Natural killer cell treated with Interleukin-12 subunit alpha and Interleukin-12 subunit beta and Interleukin-15 and Interleukin-18, amount 100 ng/mL, for 72 hours (primary cell): Measurements from ENCODE around the gene SOHLH1. TPM values are rescaled to one million over a fixed set of nuclear protein-coding genes. Genes with fewer than 3 reads are reported as not detected.

ENCODE experiments used
- ATAC-seq, 2 donors: fragments of 150-1000 bp; cut with Tn5 transposase in 1 of 2; sonication (Bioruptor Pico), chemical (Tn5 transposase) in 1 of 2; 2 replicates each; pipeline ENCODE4 v1.10.0; 2021
- DNase-seq: peaks from one replicate; pipeline ENCODE4 v3.0.0; 2022; ENCODE audit warnings: low spot score
- H3K27ac Mint-ChIP-seq, 2 donors: 1 replicate in 1 of 2; 2 replicates in 1 of 2; pipeline ENCODE4 v1.8.0; 2022; ENCODE audit warnings: mixed read lengths in 2 of 2, mild to moderate bottlenecking in 1 of 2, moderate library complexity in 1 of 2
- H3K27me3 Mint-ChIP-seq, 2 donors: 1 replicate in 1 of 2; 2 replicates in 1 of 2; pipeline ENCODE4 v1.8.0; 2022; ENCODE audit warnings: mixed read lengths in 2 of 2
- H3K36me3 Mint-ChIP-seq: one replicate; pipeline ENCODE4 v1.8.0; 2022; ENCODE audit warnings: mixed read lengths
- H3K4me1 Mint-ChIP-seq, 2 donors: 1 replicate in 1 of 2; 2 replicates in 1 of 2; pipeline ENCODE4 v1.8.0; 2022; ENCODE audit warnings: low read depth in 2 of 2, mixed read lengths in 2 of 2, mild to moderate bottlenecking in 1 of 2
- H3K4me3 Mint-ChIP-seq: one replicate; pipeline ENCODE4 v1.8.0; 2022; ENCODE audit warnings: mixed read lengths
- H3K9me3 Mint-ChIP-seq: 2 replicates; pipeline ENCODE4 v1.8.0; 2022; ENCODE audit warnings: mixed read lengths
- total RNA-seq, 2 donors: library from RNA; stranded (reverse); gene quantifications; one replicate each; pipeline ENCODE4 v1.2.3, GENCODE V29; 2022

SOHLH1 gene
- total RNA-seq, 2 donors from 2014 or later = not detected

- H3K36me3 Mint-ChIP-seq = no peaks in the 10 kb centered on the region
- peaks cover 0 to 3% of the 10 kb centered on the region in 2 donors for H3K27me3 Mint-ChIP-seq
Measured at GRCh38 chr9:135737840-135738521, 38.7 kb upstream of the SOHLH1 start.

GRCh38 chr9:135736979-135737839 is 37.9 kb upstream of the SOHLH1 start:
- no peak for ATAC-seq
- Mint-ChIP-seq H3K27me3 (peaks cover 0 to 9% of the 10 kb centered on the region in 2 donors), H3K36me3 (no peaks in the 10 kb centered on the region), H3K9me3 (no peaks in the 10 kb centered on the region), H3K4me1 (no peaks in the 10 kb centered on the region), H3K4me3 (no peak overlapping the region), H3K27ac (no peak overlapping the region)
- DNase-seq = no peak

More at GRCh38 chr9:135737840-135738521, 38.7 kb upstream of the SOHLH1 start:
- Mint-ChIP-seq H3K9me3 (no peaks in the 10 kb centered on the region), H3K4me1 (no peaks in the 10 kb centered on the region), H3K27ac (no peak overlapping the region), H3K4me3 (no peak overlapping the region)
- no peak for DNase-seq
- no peak for ATAC-seq

- DNase-seq (no peak), ATAC-seq (no peak)
- Mint-ChIP-seq H3K27ac (no peak overlapping the region), H3K9me3 (peaks cover 2% of the 10 kb centered on the region), H3K4me1 (no peaks in the 10 kb centered on the region), H3K36me3 (no peaks in the 10 kb centered on the region), H3K27me3 (peaks cover 0 to 9% of the 10 kb centered on the region in 2 donors), H3K4me3 (no peak overlapping the region)
Measured at GRCh38 chr9:135736272-135736978, 37.1 kb upstream of the SOHLH1 start.

DNA sequence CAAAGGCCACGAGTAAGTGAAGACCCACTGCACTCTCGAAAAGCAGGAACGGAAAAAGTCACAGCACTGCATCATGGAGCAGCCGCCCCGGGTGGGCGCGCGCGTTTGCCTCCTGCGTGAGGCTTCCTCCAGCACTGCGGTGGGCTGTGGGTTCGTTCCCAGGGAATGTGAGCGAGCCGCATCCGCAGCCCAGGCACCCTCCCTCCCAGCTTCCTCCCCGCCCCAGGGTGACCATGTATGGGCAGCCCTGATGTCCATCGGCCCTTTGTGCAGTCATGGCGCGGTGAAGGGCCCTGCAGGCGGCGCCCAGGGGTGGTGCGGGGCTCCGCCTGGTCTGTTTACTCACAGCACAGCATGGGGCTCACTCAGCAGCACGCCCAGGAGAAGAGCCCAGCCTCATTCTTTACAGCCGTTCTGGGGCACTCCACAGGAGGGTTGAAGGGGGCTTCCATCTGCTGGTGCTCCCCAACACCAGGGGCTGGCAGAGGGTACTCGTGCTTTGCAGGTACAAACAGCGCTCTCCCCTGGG is 35.4 kb upstream of the SOHLH1 start:
- H3K4me3 Mint-ChIP-seq = no peak overlapping the region
- no peak for ATAC-seq
- no peak for DNase-seq
- H3K9me3 Mint-ChIP-seq = peaks cover 3% of the 10 kb centered on the region
- H3K4me1 Mint-ChIP-seq = peaks cover 0 to 3% of the 10 kb centered on the region in 2 donors
- H3K27me3 Mint-ChIP-seq = peaks cover 0 to 17% of the 10 kb centered on the region in 2 donors
- no peaks in the 10 kb centered on the region for H3K36me3 Mint-ChIP-seq
- no peak overlapping the region for H3K27ac Mint-ChIP-seq

- DNase-seq = no peak
- Mint-ChIP-seq H3K4me3 (no peak overlapping the region), H3K27me3 (peaks cover 0 to 25% of the 10 kb centered on the region in 2 donors), H3K4me1 (peaks cover 0 to 3% of the 10 kb centered on the region in 2 donors), H3K27ac (no peak overlapping the region), H3K9me3 (peaks cover 3% of the 10 kb centered on the region), H3K36me3 (no peaks in the 10 kb centered on the region)
- no peak for ATAC-seq
Measured at GRCh38 chr9:135732569-135733257, 33.4 kb upstream of the SOHLH1 start.

DNA sequence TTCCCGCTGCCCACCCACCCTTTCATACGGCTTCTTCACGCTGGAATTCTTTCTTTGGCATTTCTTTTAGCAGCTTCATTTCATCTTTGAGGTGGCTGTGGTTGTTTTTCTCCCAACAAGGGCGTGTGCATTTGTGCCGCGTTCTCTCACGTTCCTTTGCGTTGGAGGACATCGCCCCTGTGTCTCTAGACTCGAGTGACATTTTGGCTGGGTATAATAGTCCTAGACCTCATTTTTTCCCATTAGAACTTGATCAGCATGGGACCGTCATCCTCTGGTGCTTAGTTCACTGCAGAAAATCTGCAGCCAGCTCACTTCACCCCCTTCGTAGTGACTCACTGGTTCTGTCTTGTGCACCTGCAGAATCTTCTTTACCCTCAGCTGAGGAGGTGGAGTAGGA is 32.2 kb upstream of the SOHLH1 start:
- Mint-ChIP-seq H3K36me3 (no peaks in the 10 kb centered on the region), H3K9me3 (peaks cover 3% of the 10 kb centered on the region), H3K27ac (no peak overlapping the region), H3K27me3 (peaks cover 0 to 22% of the 10 kb centered on the region in 2 donors), H3K4me1 (peaks cover 0 to 3% of the 10 kb centered on the region in 2 donors), H3K4me3 (no peak overlapping the region)
- ATAC-seq (no peak), DNase-seq (no peak)

GRCh38 chr9:135729480-135729879 is 30.2 kb upstream of the SOHLH1 start:
- H3K36me3 Mint-ChIP-seq = no peaks in the 10 kb centered on the region
- H3K4me3 Mint-ChIP-seq = no peak overlapping the region
- no peak for DNase-seq
- peaks cover 0 to 3% of the 10 kb centered on the region in 2 donors for H3K4me1 Mint-ChIP-seq
- ATAC-seq = no peak
- H3K27ac Mint-ChIP-seq = no peak overlapping the region
- H3K27me3 Mint-ChIP-seq = peaks cover 0 to 26% of the 10 kb centered on the region in 2 donors
- peaks cover 3% of the 10 kb centered on the region for H3K9me3 Mint-ChIP-seq

DNA sequence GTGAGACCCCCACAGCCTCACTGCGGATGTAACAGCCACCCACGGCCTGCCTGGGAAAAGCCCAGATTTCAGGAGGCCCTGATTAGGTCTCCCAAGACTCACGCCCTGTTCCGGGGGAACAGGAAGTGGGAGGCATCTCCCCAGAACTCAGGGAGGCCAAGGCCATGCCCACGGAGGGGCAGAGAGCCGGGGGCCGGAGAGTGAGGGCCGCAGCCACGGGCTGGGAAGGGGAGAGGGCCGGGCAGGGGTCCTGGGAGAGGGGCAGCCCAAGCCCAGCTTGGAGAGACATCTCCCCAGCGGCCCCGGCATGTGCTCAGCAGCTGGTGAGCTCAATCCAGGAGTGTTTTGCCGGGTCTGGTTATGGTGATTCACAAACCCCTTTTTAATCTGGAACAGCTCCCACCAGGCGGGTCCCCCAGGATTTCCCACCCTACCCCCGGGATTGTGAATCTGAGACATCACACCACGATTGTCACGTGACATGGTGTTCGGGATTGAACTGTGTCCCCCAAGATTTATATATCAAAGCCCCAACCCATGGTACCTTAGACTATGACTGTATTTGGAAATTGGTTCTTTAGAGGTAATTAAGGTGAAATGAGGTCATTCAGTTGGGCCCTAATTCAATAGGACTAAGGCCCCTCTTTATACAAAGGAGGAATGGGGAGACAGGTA is 29.3 kb upstream of the SOHLH1 start:
- H3K4me3 Mint-ChIP-seq = no peak overlapping the region
- H3K27ac Mint-ChIP-seq = no peak overlapping the region

DNA sequence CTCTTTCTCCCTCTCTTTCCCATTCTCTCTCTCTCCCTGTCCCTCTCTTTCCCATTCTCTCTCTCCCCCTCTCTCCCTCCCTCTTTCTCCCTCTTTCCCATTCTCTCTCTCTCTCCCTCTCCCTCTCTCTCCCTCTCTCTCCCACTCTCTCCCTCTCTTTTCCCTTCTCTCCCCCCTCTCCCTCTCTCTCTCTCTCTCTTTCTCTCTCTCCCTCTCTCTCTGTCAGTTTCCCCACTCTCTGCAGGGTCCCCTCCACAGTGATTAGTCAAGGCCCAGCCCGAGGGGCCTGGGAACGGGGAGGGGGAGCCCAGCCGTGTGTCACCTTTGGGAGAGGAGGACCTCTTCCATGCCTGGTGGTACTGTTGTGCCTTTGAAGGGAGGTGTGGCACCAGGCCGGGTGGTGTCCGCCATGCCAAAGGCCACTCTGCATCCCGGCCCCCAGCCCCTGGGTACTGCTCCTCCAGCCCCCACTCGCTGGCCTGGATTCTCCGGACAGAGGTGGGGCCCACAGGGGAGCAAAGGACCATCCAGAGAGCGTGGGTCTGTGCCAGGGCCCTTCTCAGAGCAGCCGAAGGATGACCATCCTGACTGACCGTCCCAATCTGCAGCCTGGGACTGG is 28.1 kb upstream of the SOHLH1 start:
- peaks cover 0 to 20% of the 10 kb centered on the region in 2 donors for H3K27me3 Mint-ChIP-seq

More for the DNA sequence above, 29.3 kb upstream of the SOHLH1 start:
- Mint-ChIP-seq H3K36me3 (no peaks in the 10 kb centered on the region), H3K4me1 (peaks cover 0 to 3% of the 10 kb centered on the region in 2 donors), H3K27me3 (peaks cover 0 to 26% of the 10 kb centered on the region in 2 donors), H3K9me3 (peaks cover 3% of the 10 kb centered on the region)
- ATAC-seq = no peak
- DNase-seq = no peak

GRCh38 chr9:135726138-135726853 is 27.0 kb upstream of the SOHLH1 start:
- no peak overlapping the region for H3K27ac Mint-ChIP-seq
- ATAC-seq (peak in 1 of 2 donors; percentile 13), DNase-seq (no peak)
- H3K4me3 Mint-ChIP-seq = no peak overlapping the region
- H3K9me3 Mint-ChIP-seq = no peaks in the 10 kb centered on the region
- H3K36me3 Mint-ChIP-seq = no peaks in the 10 kb centered on the region
- peaks cover 0 to 3% of the 10 kb centered on the region in 2 donors for H3K4me1 Mint-ChIP-seq
- H3K27me3 Mint-ChIP-seq = peaks cover 0 to 20% of the 10 kb centered on the region in 2 donors

More for the DNA sequence above, 28.1 kb upstream of the SOHLH1 start:
- Mint-ChIP-seq H3K27ac (no peak overlapping the region), H3K9me3 (peaks cover 3% of the 10 kb centered on the region), H3K4me1 (peaks cover 0 to 3% of the 10 kb centered on the region in 2 donors), H3K4me3 (no peak overlapping the region), H3K36me3 (no peaks in the 10 kb centered on the region)
- ATAC-seq = no peak
- no peak for DNase-seq

- H3K27ac Mint-ChIP-seq = no peak overlapping the region
- no peaks in the 10 kb centered on the region for H3K4me1 Mint-ChIP-seq
- no peaks in the 10 kb centered on the region for H3K9me3 Mint-ChIP-seq
- H3K27me3 Mint-ChIP-seq = peaks cover 0 to 11% of the 10 kb centered on the region in 2 donors
- no peak for DNase-seq
- no peaks in the 10 kb centered on the region for H3K36me3 Mint-ChIP-seq
- no peak overlapping the region for H3K4me3 Mint-ChIP-seq
- ATAC-seq = no peak
Measured at GRCh38 chr9:135724186-135724787, 25.0 kb upstream of the SOHLH1 start.
